Retinal pigment epithelial cell (primary cell): ENCODE data around the gene EXOSC3.

Experiments
- DNase-seq: peaks from one replicate; pipeline ENCODE4 v3.0.0-alpha.2; 2010; ENCODE audit warnings: low read depth
- H3K4me3 ChIP-seq: 2 replicates; pipeline ENCODE4 v1.5.1; 2011; ENCODE audit warnings: mild to moderate bottlenecking, low read length, control low read depth, moderate library complexity
- TF ChIP-seq, protein P1 (sequence below): conservative IDR thresholded peaks from 2 replicates; pipeline ENCODE4 v1.5.1; 2011; ENCODE audit warnings: low read depth, low read length, control low read depth, inconsistent platforms

EXOSC3 gene

DNA sequence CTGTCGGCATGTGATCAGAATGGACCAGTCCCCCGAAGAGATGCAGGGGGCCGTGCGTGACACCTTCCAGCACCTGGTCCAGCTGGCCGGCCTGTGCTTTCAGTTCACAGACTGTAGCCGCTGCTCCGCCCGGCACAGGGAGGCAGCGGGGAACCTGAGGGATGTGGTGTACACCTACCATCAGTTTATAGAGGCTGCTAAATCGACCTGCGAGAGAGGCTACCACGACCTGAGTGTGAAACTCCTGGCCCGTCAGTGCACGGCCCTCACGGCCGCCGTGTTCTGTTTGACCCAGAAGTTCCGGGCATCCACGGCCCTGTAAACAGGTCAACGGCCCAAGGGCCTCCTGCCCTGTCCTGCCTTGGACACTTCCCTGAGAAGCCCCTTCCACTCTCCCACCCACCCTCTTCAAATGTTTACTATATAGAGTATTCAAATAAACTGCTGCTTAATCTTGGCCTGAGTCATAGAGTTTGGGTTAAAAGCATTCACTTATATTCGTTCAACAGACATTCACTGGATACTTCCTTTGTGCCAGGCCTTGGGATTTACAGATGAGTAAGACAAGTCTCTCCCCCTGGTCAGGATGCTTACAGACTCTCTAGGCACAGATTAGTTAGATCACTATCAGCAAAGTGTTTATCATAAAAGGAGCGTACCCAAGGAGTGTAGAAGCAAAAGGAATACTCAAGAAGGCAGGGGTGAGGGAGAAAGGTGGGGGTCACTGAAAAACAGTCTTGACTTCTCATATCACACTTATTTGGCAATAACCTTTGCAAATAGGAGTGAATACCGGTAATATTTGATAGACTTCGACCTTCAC is 38.2 kb downstream of the EXOSC3 start:
- DNase-seq = peak; percentile 11
- H3K4me3 ChIP-seq = no peak overlapping the region
- TF ChIP-seq, protein P1, sequence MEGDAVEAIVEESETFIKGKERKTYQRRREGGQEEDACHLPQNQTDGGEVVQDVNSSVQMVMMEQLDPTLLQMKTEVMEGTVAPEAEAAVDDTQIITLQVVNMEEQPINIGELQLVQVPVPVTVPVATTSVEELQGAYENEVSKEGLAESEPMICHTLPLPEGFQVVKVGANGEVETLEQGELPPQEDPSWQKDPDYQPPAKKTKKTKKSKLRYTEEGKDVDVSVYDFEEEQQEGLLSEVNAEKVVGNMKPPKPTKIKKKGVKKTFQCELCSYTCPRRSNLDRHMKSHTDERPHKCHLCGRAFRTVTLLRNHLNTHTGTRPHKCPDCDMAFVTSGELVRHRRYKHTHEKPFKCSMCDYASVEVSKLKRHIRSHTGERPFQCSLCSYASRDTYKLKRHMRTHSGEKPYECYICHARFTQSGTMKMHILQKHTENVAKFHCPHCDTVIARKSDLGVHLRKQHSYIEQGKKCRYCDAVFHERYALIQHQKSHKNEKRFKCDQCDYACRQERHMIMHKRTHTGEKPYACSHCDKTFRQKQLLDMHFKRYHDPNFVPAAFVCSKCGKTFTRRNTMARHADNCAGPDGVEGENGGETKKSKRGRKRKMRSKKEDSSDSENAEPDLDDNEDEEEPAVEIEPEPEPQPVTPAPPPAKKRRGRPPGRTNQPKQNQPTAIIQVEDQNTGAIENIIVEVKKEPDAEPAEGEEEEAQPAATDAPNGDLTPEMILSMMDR = no peak

DNA sequence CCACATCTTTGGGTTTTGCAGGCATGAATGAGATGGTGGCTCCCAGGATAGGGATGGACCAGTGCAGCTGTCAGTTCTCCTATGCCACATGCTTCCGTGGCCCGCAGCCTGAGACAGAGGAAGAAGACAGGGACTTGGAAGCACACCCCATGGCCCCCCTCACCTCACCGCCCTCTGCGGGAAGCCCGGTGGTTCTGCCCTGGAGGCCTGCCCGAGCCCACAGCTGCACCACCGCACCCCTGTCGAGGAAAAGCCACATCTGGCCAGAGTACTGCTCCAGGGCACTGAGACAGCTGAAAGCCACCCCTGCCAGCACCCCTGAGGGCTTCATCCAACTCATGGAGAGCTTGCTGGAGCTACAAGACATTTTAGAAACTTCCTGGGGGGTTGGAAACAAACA is 38.9 kb downstream of the EXOSC3 start:
- DNase-seq = no peak
- TF ChIP-seq, protein P1 = no peak
- no peak overlapping the region for H3K4me3 ChIP-seq

DNA sequence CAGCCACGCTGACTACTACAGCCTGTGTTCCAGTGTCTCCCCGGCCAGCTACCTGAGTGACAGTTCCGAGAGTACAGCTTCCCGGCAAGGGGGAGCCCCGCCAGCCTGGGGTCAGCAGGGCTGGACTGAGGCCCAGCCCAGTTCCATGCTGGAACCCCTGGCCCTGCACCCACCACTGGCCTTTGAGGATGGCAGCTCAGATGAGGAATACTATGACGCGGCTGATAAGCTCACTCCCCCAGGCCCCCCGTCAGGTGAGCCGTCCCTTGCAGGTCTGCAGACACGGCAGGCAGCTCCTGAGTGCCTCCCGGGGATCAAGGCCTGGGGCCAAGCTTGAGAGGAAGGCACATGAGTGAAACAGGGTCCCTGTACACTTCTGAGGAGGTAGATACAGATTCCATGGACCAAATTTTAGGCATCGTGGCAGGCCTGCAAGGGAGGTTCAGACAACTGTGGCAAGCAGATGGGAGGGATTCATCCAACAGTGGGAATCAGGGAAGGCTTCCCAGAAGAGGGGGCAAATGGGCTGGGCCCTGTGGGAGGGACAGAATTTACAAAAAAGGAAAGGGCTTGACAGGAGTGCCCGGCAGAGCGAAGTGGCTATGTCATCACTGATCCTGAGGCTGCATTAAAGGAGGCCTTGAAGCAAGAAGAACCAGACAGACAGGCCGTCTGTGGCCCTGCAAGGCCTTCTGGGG is 44.1 kb downstream of the EXOSC3 start:
- TF ChIP-seq, protein P1 = no peak
- H3K4me3 ChIP-seq = no peak overlapping the region
- no peak for DNase-seq

DNA sequence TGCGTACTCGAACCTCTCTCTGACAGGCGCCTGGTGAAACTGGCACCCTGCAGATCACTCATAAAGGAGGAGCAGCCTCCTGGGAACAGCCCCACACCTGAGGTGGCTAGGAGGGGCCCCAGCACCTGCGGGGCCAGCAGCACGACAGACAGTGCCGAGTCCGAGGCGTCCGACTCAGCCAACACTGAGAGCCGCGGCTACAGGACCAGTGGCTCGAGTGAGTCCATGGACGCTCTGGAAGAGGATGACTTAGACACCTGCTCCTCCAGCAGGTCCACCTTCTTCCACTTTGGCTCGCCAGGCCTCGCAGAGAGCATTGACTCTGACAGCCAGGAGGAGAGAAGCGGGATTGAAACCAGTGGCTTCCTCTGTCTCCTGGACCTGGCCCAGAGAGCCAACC is 44.7 kb downstream of the EXOSC3 start:
- TF ChIP-seq, protein P1 = no peak
- no peak for DNase-seq
- H3K4me3 ChIP-seq = no peak overlapping the region

DNA sequence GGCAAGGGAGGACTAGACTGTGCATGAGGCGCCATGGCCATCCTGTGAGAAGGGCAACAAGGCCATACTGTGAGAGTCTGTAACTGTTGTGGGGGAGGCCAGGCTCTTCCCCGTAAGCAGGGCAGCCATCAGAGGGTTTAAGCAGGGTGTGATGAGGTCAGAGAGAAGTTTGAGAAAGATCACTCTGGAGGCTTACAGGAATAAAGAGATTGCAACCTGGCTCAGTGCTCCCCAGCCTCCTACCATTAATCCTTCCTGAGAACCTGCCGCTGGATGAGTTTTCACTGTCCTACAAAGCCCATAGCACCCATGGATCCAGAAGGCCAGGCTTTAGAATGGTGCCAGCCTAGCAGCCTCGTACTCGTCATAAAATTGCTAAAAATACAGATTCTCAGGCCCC is 45.6 kb downstream of the EXOSC3 start:
- TF ChIP-seq, protein P1 = no peak
- H3K4me3 ChIP-seq = no peak overlapping the region
- no peak for DNase-seq

DNA sequence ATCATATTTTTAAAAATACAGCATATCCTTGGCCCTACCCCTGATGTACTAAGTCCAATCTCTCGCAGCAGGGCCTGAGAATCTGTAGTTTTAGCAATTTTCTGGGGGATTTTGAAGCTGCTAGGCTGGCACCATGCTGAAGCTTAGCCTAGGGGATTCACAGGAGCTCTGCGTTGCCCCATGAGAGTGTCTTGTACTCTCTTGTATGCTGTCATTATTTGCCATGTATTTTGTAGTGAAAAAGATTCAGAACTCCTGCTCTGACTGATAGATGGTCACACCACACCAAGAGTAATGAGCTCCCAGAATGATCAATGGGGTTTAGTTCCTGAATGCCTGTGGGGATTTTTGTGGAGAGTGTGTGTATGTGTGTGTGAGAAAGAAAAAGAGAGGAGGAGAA is 51.9 kb downstream of the EXOSC3 start:
- TF ChIP-seq, protein P1 = no peak
- H3K4me3 ChIP-seq = no peak overlapping the region

More for the DNA sequence above, 51.9 kb downstream of the EXOSC3 start:
- DNase-seq = no peak
